Measurements from ENCODE around the gene CHML. TPM values are rescaled to one million over a fixed set of nuclear protein-coding genes. Genes with fewer than 3 reads are reported as not detected.

The CHML gene
- total RNA-seq, 1 donor from 2014 or later = 8.2 TPM

GRCh38 chr1:241630476-241630875 lies 9.7 kb downstream of the CHML start:
- Histone ChIP-seq H3K27me3 (ENCODE audit: low read depth) (no peaks in the 10 kb centered on the region), H3K27ac (replicated peaks) (no peak overlapping the region), H3K9me3 (replicated peaks) (no peaks in the 10 kb centered on the region), H3K36me3 (peaks cover 6% of the 10 kb centered on the region), H3K4me1 (no peaks in the 10 kb centered on the region), H3K4me3 (no peak overlapping the region)
- intact Hi-C loops (cut with micrococcal nuclease) = no loop called here
- TF ChIP-seq, protein P1, sequence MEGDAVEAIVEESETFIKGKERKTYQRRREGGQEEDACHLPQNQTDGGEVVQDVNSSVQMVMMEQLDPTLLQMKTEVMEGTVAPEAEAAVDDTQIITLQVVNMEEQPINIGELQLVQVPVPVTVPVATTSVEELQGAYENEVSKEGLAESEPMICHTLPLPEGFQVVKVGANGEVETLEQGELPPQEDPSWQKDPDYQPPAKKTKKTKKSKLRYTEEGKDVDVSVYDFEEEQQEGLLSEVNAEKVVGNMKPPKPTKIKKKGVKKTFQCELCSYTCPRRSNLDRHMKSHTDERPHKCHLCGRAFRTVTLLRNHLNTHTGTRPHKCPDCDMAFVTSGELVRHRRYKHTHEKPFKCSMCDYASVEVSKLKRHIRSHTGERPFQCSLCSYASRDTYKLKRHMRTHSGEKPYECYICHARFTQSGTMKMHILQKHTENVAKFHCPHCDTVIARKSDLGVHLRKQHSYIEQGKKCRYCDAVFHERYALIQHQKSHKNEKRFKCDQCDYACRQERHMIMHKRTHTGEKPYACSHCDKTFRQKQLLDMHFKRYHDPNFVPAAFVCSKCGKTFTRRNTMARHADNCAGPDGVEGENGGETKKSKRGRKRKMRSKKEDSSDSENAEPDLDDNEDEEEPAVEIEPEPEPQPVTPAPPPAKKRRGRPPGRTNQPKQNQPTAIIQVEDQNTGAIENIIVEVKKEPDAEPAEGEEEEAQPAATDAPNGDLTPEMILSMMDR (IDR thresholded peaks at IDR 0.05; ENCODE audit: borderline replicate concordance) = no peak
- DNase-seq = no peak

DNA sequence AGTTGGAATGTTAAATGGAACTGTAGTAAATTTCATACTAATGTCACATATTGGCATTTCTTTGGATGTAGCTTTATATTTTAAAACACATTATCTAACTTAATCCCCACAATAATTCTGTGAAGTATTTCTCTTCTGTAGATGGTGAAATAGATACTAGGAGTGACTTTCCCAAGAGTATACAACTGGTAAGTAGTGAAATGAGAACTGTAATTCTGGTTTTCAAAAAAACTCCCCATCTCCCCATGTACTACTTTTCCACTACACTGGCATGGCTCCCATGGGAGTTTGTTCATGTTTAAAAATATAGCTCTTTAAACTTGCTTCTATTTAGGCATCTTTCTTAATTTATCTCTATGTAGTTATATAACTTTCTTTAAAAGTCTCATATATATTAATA lies 10.2 kb downstream of the CHML start:
- Histone ChIP-seq H3K4me1 (no peaks in the 10 kb centered on the region), H3K9me3 (replicated peaks) (no peaks in the 10 kb centered on the region), H3K27ac (replicated peaks) (no peak overlapping the region), H3K27me3 (ENCODE audit: low read depth) (no peaks in the 10 kb centered on the region), H3K36me3 (peaks cover 4% of the 10 kb centered on the region), H3K4me3 (no peak overlapping the region)
- TF ChIP-seq, protein P1 (IDR thresholded peaks at IDR 0.05; ENCODE audit: borderline replicate concordance) = no peak
- DNase-seq = no peak
- intact Hi-C loops (cut with micrococcal nuclease) = no loop called here

GRCh38 chr1:241627453-241628259 lies 12.5 kb downstream of the CHML start:
- Histone ChIP-seq H3K27ac (replicated peaks) (no peak overlapping the region), H3K27me3 (ENCODE audit: low read depth) (no peaks in the 10 kb centered on the region), H3K4me1 (no peaks in the 10 kb centered on the region), H3K9me3 (replicated peaks) (no peaks in the 10 kb centered on the region), H3K4me3 (no peak overlapping the region), H3K36me3 (no peaks in the 10 kb centered on the region)
- TF ChIP-seq, protein P1 (IDR thresholded peaks at IDR 0.05; ENCODE audit: borderline replicate concordance) = peak; percentile 61
- intact Hi-C loops (cut with micrococcal nuclease) = loop anchor here (10.0 kb wide), 1 partner anchor 93 kb away; the partner anchor contains the start of gene KMO
- DNase-seq = no peak

GRCh38 chr1:241624935-241625334 lies 15.2 kb downstream of the CHML start:
- intact Hi-C loops (cut with micrococcal nuclease) = loop anchor here (10.0 kb wide), 1 partner anchor 90 kb away; the partner anchor contains the start of gene KMO
- TF ChIP-seq, protein P1 (IDR thresholded peaks at IDR 0.05; ENCODE audit: borderline replicate concordance) = no peak
- Histone ChIP-seq H3K4me1 (no peaks in the 10 kb centered on the region), H3K27me3 (ENCODE audit: low read depth) (no peaks in the 10 kb centered on the region), H3K4me3 (no peak overlapping the region), H3K27ac (replicated peaks) (no peak overlapping the region), H3K9me3 (replicated peaks) (no peaks in the 10 kb centered on the region), H3K36me3 (no peaks in the 10 kb centered on the region)
- no peak for DNase-seq

DNA sequence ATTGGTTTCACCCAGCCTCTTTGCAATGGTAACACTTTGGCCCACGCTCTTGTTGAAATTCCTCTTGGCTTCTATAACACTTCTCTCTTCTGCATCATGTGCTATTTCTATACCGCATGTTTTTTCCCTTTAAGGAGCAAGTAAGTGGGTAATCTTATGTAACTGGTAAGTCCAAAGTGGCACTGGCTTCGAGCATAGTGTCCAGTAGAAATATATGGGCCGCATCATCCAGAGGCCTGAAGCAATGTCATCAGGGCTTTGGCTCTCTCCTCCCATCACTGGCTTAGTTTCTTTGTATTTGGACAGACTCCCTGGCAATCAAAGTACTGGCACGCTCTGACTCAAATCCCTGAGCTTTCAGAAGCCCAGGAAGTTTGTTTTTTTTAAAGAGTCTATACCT lies 17.5 kb downstream of the CHML start:
- Histone ChIP-seq H3K27ac (replicated peaks) (no peak overlapping the region), H3K9me3 (replicated peaks) (no peaks in the 10 kb centered on the region), H3K36me3 (no peaks in the 10 kb centered on the region), H3K27me3 (ENCODE audit: low read depth) (no peaks in the 10 kb centered on the region), H3K4me1 (no peaks in the 10 kb centered on the region), H3K4me3 (no peak overlapping the region)
- intact Hi-C loops (cut with micrococcal nuclease) = loop anchor here (10.0 kb wide), 1 partner anchor 88 kb away; the partner anchor contains the start of gene KMO
- no peak for DNase-seq
- TF ChIP-seq, protein P1 (IDR thresholded peaks at IDR 0.05; ENCODE audit: borderline replicate concordance) = no peak

Measured in left ventricle myocardium inferior (tissue), 1 donor.